ENCODE results near the gene FDX2.

Gene FDX2

GRCh38 chr19:10332965-10333757 lies 17.3 kb upstream of the FDX2 start, which contains the start of gene RAVER1:
RAVER1 (minus strand) TSS chr19:10333529; CDS start chr19:10333507, 22 bp downstream.
- H3K9me3 ChIP-seq (ENCODE audit: control insufficient read depth, low read length), result no peaks in the 10 kb centered on the region
- H4K8ac ChIP-seq (ENCODE audit: low read length), result peak within 1 kb of the TSS; percentile 95
- H3K36me3 ChIP-seq (ENCODE audit: control insufficient read depth in 1 of 2, insufficient read depth in 2 of 2, low read depth in 1 of 2, low read length in 2 of 2), result peaks cover 22 to 24% of the 10 kb centered on the region in 2 experiments
- peak within 1 kb of the TSS; percentile 87 for H4K91ac ChIP-seq (ENCODE audit: low read length)
- peak within 1 kb of the TSS; percentile 11 to 73 for H2BK12ac ChIP-seq (ENCODE audit: low read length in 2 of 2)
- H3K4me1 ChIP-seq (ENCODE audit: control insufficient read depth, insufficient read depth, low read depth, low read length), result peaks cover 21% of the 10 kb centered on the region
- peak within 1 kb of the TSS; percentile 52 for H2BK120ac ChIP-seq (ENCODE audit: low read depth, low read length)
- peak within 1 kb of the TSS; percentile 57 to 87 for H3K4ac ChIP-seq (ENCODE audit: low read depth in 1 of 2, low read length in 2 of 2)
- H3K23ac ChIP-seq (ENCODE audit: low read length in 2 of 2), result peak within 1 kb of the TSS in 1 of 2 experiments; percentile 29
- H3K4me3 ChIP-seq (ENCODE audit: insufficient read depth in 1 of 2, low read depth in 1 of 2, low read length in 2 of 2), result peak within 1 kb of the TSS; percentile 89 to 97
- H2BK5ac ChIP-seq (ENCODE audit: low read depth, low read length, poor library complexity, severe bottlenecking), result peak within 1 kb of the TSS; percentile 95
- H3K14ac ChIP-seq (ENCODE audit: low read length in 2 of 2), result peak within 1 kb of the TSS in 1 of 2 experiments; percentile 53
- peak within 1 kb of the TSS; percentile 73 to 80 for H3K18ac ChIP-seq (ENCODE audit: low read depth in 1 of 2, low read length in 2 of 2)
- under 1% methylated on average over 55 of the region's 82 CpGs for WGBS
- peak within 1 kb of the TSS; percentile 98 for H3K9ac ChIP-seq (ENCODE audit: low read length)
- peaks cover 27% of the 10 kb centered on the region for H3K79me1 ChIP-seq (replicated peaks; ENCODE audit: low read length, poor library complexity, severe bottlenecking)
- peak within 1 kb of the TSS; percentile 97 for H3K27ac ChIP-seq (ENCODE audit: low read length, poor library complexity, severe bottlenecking)
- no peaks in the 10 kb centered on the region for H3K27me3 ChIP-seq (ENCODE audit: control insufficient read depth in 1 of 2, insufficient read depth in 1 of 2, low read length in 2 of 2)
- H3K4me2 ChIP-seq (ENCODE audit: low read length, poor library complexity, severe bottlenecking), result peak within 1 kb of the TSS; percentile 82
- peak; percentile 98 for DNase-seq
- peak within 1 kb of the TSS; percentile 72 for H2AFZ ChIP-seq (ENCODE audit: low read depth, low read length)
- peak within 1 kb of the TSS; percentile 80 for H2BK15ac ChIP-seq (ENCODE audit: low read depth, poor library complexity, severe bottlenecking)
- no peak within 1 kb of the TSS for H2AK5ac ChIP-seq (ENCODE audit: low read length, severe bottlenecking)

- Histone ChIP-seq H3K79me1 (replicated peaks; ENCODE audit: low read length, poor library complexity, severe bottlenecking) (peaks cover 34% of the 10 kb centered on the region), H3K14ac (ENCODE audit: low read length in 2 of 2) (peak overlapping the region in 1 of 2 experiments; percentile 22), H3K27ac (ENCODE audit: low read length, poor library complexity, severe bottlenecking) (peak overlapping the region; percentile 28), H4K91ac (ENCODE audit: low read length) (no peak overlapping the region), H2BK5ac (ENCODE audit: low read depth, low read length, poor library complexity, severe bottlenecking) (no peak overlapping the region), H2BK15ac (ENCODE audit: low read depth, poor library complexity, severe bottlenecking) (no peak overlapping the region), H3K9ac (ENCODE audit: low read length) (peak overlapping the region; percentile 98), H3K18ac (ENCODE audit: low read depth in 1 of 2, low read length in 2 of 2) (no peak overlapping the region), H2AFZ (ENCODE audit: low read depth, low read length) (no peak overlapping the region), H3K36me3 (ENCODE audit: control insufficient read depth in 1 of 2, insufficient read depth in 2 of 2, low read depth in 1 of 2, low read length in 2 of 2) (peaks cover 30 to 32% of the 10 kb centered on the region in 2 experiments), H2AK5ac (ENCODE audit: low read length, severe bottlenecking) (no peak overlapping the region), H3K4me1 (ENCODE audit: control insufficient read depth, insufficient read depth, low read depth, low read length) (peaks cover 21% of the 10 kb centered on the region), H3K9me3 (ENCODE audit: control insufficient read depth, low read length) (no peaks in the 10 kb centered on the region), H3K27me3 (ENCODE audit: control insufficient read depth in 1 of 2, insufficient read depth in 1 of 2, low read length in 2 of 2) (no peaks in the 10 kb centered on the region), H3K4ac (ENCODE audit: low read depth in 1 of 2, low read length in 2 of 2) (no peak overlapping the region), H3K4me3 (ENCODE audit: insufficient read depth in 1 of 2, low read depth in 1 of 2, low read length in 2 of 2) (peak overlapping the region; percentile 89 to 97), H2BK120ac (ENCODE audit: low read depth, low read length) (no peak overlapping the region), H3K4me2 (ENCODE audit: low read length, poor library complexity, severe bottlenecking) (peak overlapping the region; percentile 55), H2BK12ac (ENCODE audit: low read length in 2 of 2) (no peak overlapping the region), H4K8ac (ENCODE audit: low read length) (no peak overlapping the region), H3K23ac (ENCODE audit: low read length in 2 of 2) (no peak overlapping the region)
- no peak for DNase-seq
- 44% methylated on average over 18 of the region's 18 CpGs for WGBS
Observed at GRCh38 chr19:10332158-10332964, 16.5 kb upstream of the FDX2 start.

GRCh38 chr19:10329555-10329954 lies 13.7 kb upstream of the FDX2 start:
- no peak overlapping the region for H2BK120ac ChIP-seq (ENCODE audit: low read depth, low read length)
- no peak overlapping the region for H3K18ac ChIP-seq (ENCODE audit: low read depth in 1 of 2, low read length in 2 of 2)
- H3K79me1 ChIP-seq (replicated peaks; ENCODE audit: low read length, poor library complexity, severe bottlenecking), result peaks cover 42% of the 10 kb centered on the region
- H3K23ac ChIP-seq (ENCODE audit: low read length in 2 of 2), result no peak overlapping the region
- no peak overlapping the region for H3K27ac ChIP-seq (ENCODE audit: low read length, poor library complexity, severe bottlenecking)
- peak overlapping the region; percentile 7 for H4K8ac ChIP-seq (ENCODE audit: low read length)
- no peak overlapping the region for H3K4me3 ChIP-seq (ENCODE audit: insufficient read depth in 1 of 2, low read depth in 1 of 2, low read length in 2 of 2)
- WGBS, result 94% methylated on average over 13 of the region's 13 CpGs
- H3K36me3 ChIP-seq (ENCODE audit: control insufficient read depth in 1 of 2, insufficient read depth in 2 of 2, low read depth in 1 of 2, low read length in 2 of 2), result peaks cover 53 to 56% of the 10 kb centered on the region in 2 experiments
- H4K91ac ChIP-seq (ENCODE audit: low read length), result no peak overlapping the region
- no peak for DNase-seq
- H2BK5ac ChIP-seq (ENCODE audit: low read depth, low read length, poor library complexity, severe bottlenecking), result no peak overlapping the region
- no peak overlapping the region for H2BK12ac ChIP-seq (ENCODE audit: low read length in 2 of 2)
- no peak overlapping the region for H2BK15ac ChIP-seq (ENCODE audit: low read depth, poor library complexity, severe bottlenecking)
- H2AK5ac ChIP-seq (ENCODE audit: low read length, severe bottlenecking), result no peak overlapping the region
- peaks cover 14% of the 10 kb centered on the region for H3K4me1 ChIP-seq (ENCODE audit: control insufficient read depth, insufficient read depth, low read depth, low read length)
- H3K9ac ChIP-seq (ENCODE audit: low read length), result no peak overlapping the region
- H3K4ac ChIP-seq (ENCODE audit: low read depth in 1 of 2, low read length in 2 of 2), result no peak overlapping the region
- no peak overlapping the region for H2AFZ ChIP-seq (ENCODE audit: low read depth, low read length)
- no peak overlapping the region for H3K14ac ChIP-seq (ENCODE audit: low read length in 2 of 2)
- H3K27me3 ChIP-seq (ENCODE audit: control insufficient read depth in 1 of 2, insufficient read depth in 1 of 2, low read length in 2 of 2), result no peaks in the 10 kb centered on the region
- H3K9me3 ChIP-seq (ENCODE audit: control insufficient read depth, low read length), result no peaks in the 10 kb centered on the region
- no peak overlapping the region for H3K4me2 ChIP-seq (ENCODE audit: low read length, poor library complexity, severe bottlenecking)

All from mesenchymal stem cell (in vitro differentiated cells and primary cell).